AG04450 (cell line): Measurements from ENCODE around the gene CNNM2. TPM values are rescaled to one million over a fixed set of nuclear protein-coding genes. Genes with fewer than 3 reads are reported as not detected.

Experiments
- CTCF ChIA-PET: fragments of 300-600, 350-600 bp; formaldehyde crosslinking; extraction: SDS; loops from one replicate; lab custom pipeline; 2022; ENCODE audit warnings: antibody characterized with exemption, inconsistent platforms; lab: Charles Lee
- POLR2A ChIA-PET: fragments of 350-600 bp; formaldehyde crosslinking; extraction: SDS; loops from one replicate; lab custom pipeline; 2021; ENCODE audit warnings: antibody characterized with exemption, inconsistent platforms; lab: Yijun Ruan, JAX
- DNase-seq: peaks from one replicate; pipeline ENCODE4 v3.0.0-alpha.2; 2011; ENCODE audit warnings: low read depth, low spot score
- H3K27ac ChIP-seq: one replicate; pipeline ENCODE4 v1.5.1; 2012; ENCODE audit warnings: low read depth, low read length, control low read depth
- H3K27me3 ChIP-seq: one replicate; pipeline ENCODE4 v1.6.0; 2012; ENCODE audit warnings: low read length; ENCODE audit not compliant: control insufficient read depth, insufficient read depth
- H3K4me3 ChIP-seq: 2 replicates; pipeline ENCODE4 v1.5.1; 2011; ENCODE audit warnings: mild to moderate bottlenecking, low read depth, low read length, control low read depth
- H3K9me3 ChIP-seq: 2 replicates; pipeline ENCODE4 v1.5.1; 2012; ENCODE audit warnings: low read length; ENCODE audit not compliant: control insufficient read depth, insufficient read depth
- CTCF ChIP-seq: IDR thresholded peaks from 2 replicates; pipeline ENCODE4 v1.5.1; 2011; ENCODE audit warnings: low read depth, low read length, control low read depth, inconsistent platforms
- polyA plus RNA-seq: library from polyadenylated mRNA; depleted of rRNA; stranded (reverse); fragments of >200 nt; gene quantifications from 2 replicates; pipeline ENCODE4 v1.2.3, GENCODE V29; 2011

The CNNM2 gene
- polyA plus RNA-seq, 1 experiment: 5.2 TPM

- DNase-seq: no peak
Observed at GRCh38 chr10:103079946-103080345, 161.9 kb downstream of the CNNM2 start.

GRCh38 chr10:103080891-103081581 is 162.9 kb downstream of the CNNM2 start:
- no peak for TF ChIP-seq CTCF
- ChIA-PET POLR2A (no interaction called here), CTCF (interaction anchor here (1.8 kb wide), 1 partner anchor 163 kb away, joined by 8 read pairs; no protein-coding TSS in a partner anchor)
- H3K4me3 ChIP-seq: no peak overlapping the region
- H3K27ac ChIP-seq: peak overlapping the region; percentile 21
- H3K27me3 ChIP-seq: no peaks in the 10 kb centered on the region
- H3K9me3 ChIP-seq: no peaks in the 10 kb centered on the region
- no peak for DNase-seq

More at GRCh38 chr10:103079946-103080345, 161.9 kb downstream of the CNNM2 start:
- H3K9me3 ChIP-seq: no peaks in the 10 kb centered on the region
- ChIA-PET POLR2A (no interaction called here), CTCF (interaction anchor here (1.8 kb wide), 1 partner anchor 165 kb away, joined by 8 read pairs; no protein-coding TSS in a partner anchor)
- no peak for TF ChIP-seq CTCF
- H3K27me3 ChIP-seq: no peaks in the 10 kb centered on the region
- no peak overlapping the region for H3K4me3 ChIP-seq
- H3K27ac ChIP-seq: no peak overlapping the region

- Histone ChIP-seq H3K9me3 (no peaks in the 10 kb centered on the region), H3K4me3 (no peak overlapping the region), H3K27me3 (no peaks in the 10 kb centered on the region), H3K27ac (no peak overlapping the region)
- ChIA-PET CTCF (interaction anchor here (0.7 to 3.3 kb wide), 2 partner anchors 156 to 162 kb away, joined by 3 to 11 read pairs; no protein-coding TSS in a partner anchor), POLR2A (no interaction called here)
- DNase-seq: no peak
- TF ChIP-seq CTCF: no peak
Observed at GRCh38 chr10:103082683-103083082, 164.6 kb downstream of the CNNM2 start.

- H3K27ac ChIP-seq: no peak overlapping the region
- no peak for TF ChIP-seq CTCF
- ChIA-PET CTCF (interaction anchor here (0.7 to 3.3 kb wide), 2 partner anchors 156 to 161 kb away, joined by 3 to 11 read pairs; no protein-coding TSS in a partner anchor), POLR2A (no interaction called here)
- no peak overlapping the region for H3K4me3 ChIP-seq
- no peak for DNase-seq
- H3K27me3 ChIP-seq: no peaks in the 10 kb centered on the region
- H3K9me3 ChIP-seq: no peaks in the 10 kb centered on the region
Observed at GRCh38 chr10:103083266-103083976, 165.3 kb downstream of the CNNM2 start.

- Histone ChIP-seq H3K27ac (no peak overlapping the region), H3K27me3 (no peaks in the 10 kb centered on the region), H3K4me3 (no peak overlapping the region), H3K9me3 (no peaks in the 10 kb centered on the region)
- DNase-seq: no peak
- POLR2A ChIA-PET: interaction anchor here (0.7 kb wide), 1 partner anchor 147 kb away, joined by 3 read pairs; no protein-coding TSS in a partner anchor
- no peak for TF ChIP-seq CTCF
- CTCF ChIA-PET: interaction anchor here (0.7 to 3.3 kb wide), 2 partner anchors 161 to 167 kb away, joined by 3 to 11 read pairs; no protein-coding TSS in a partner anchor
Observed at GRCh38 chr10:103083977-103084320, 165.9 kb downstream of the CNNM2 start.
